GM12878 (cell line): Measurements from ENCODE around the gene ZNF512. TPM values are rescaled to one million over a fixed set of nuclear protein-coding genes. Genes with fewer than 3 reads are reported as not detected.
A peak's percentile ranks its signal among the peaks of the same experiment; 100 is the strongest.

Experiments
- ATAC-seq: fragments of 200-7000 bp; cut with Tn5 transposase; 3 replicates; pipeline ENCODE4 v1.9.1; 2020; ENCODE audit warnings: mild to moderate bottlenecking, moderate library complexity
- BruUV-seq: library from RNA; stranded (reverse); fragments of 400-500 nt; replicated peaks from 2 replicates; lab custom pipeline; 2021; lab: Mats Ljungman, UMichigan
- CTCF ChIA-PET: fragments of 300-600 bp; sonication (Branson Sonifier 250); formaldehyde crosslinking; extraction: SDS; loops from one replicate; lab custom pipeline; 2021; ENCODE audit warnings: inconsistent platforms; lab: Yijun Ruan, JAX
- POLR2A ChIA-PET: fragments of 350-600 bp; formaldehyde crosslinking; extraction: SDS; loops from one replicate; lab custom pipeline; 2021; ENCODE audit warnings: inconsistent platforms; lab: Charles Lee
- RAD21 ChIA-PET: fragments of 300-600 bp; sonication (Branson Sonifier 250); formaldehyde crosslinking; loops from one replicate; lab custom pipeline; 2023; ENCODE audit warnings: antibody characterized with exemption; ENCODE audit not compliant: unreplicated experiment; lab: Charles Lee
- SMC1A ChIA-PET: fragments of 300-600 bp; sonication (Branson Sonifier 250); formaldehyde crosslinking; loops from one replicate; lab custom pipeline; 2023; ENCODE audit not compliant: unreplicated experiment, uncharacterized antibody; lab: Charles Lee
- DNase-seq: peaks from one replicate; pipeline ENCODE4 v3.0.0-alpha.2; 2011; ENCODE audit warnings: low read depth, low spot score
- FAIRE-seq: peaks from 3 replicates; lab custom pipeline; 2011; peaks lifted over from hg19 to GRCh38; lab: Jason Lieb, UNC
- H2AFZ ChIP-seq: 2 replicates; pipeline ENCODE4 v1.6.0; 2011; ENCODE audit warnings: low read depth, low read length, control low read depth; ENCODE audit not compliant: control insufficient read depth
- H3K27ac ChIP-seq: 2 replicates; pipeline ENCODE4 v1.5.1; 2011; ENCODE audit warnings: control low read depth; ENCODE audit not compliant: control insufficient read depth, insufficient read depth
- H3K27me3 ChIP-seq, 2 experiments: replicated peaks in 1 of 2; 2 replicates each; pipeline versions ENCODE4 v1.6.0 to v1.6.1; 2011; ENCODE audit warnings: low read length in 1 of 2; ENCODE audit not compliant: control insufficient read depth in 2 of 2, insufficient read depth in 2 of 2
- H3K36me3 ChIP-seq, 2 experiments: 2 replicates each; pipeline ENCODE4 v1.5.1; 2011; ENCODE audit warnings: low read length in 1 of 2; ENCODE audit not compliant: control insufficient read depth in 2 of 2, insufficient read depth in 2 of 2
- H3K4me1 ChIP-seq: 2 replicates; pipeline ENCODE4 v1.6.1; 2011; ENCODE audit warnings: mild to moderate bottlenecking, low read length, moderate library complexity, mixed read lengths; ENCODE audit not compliant: control insufficient read depth, insufficient read depth
- H3K4me2 ChIP-seq: 2 replicates; pipeline ENCODE4 v1.6.0; 2011; ENCODE audit warnings: control low read depth; ENCODE audit not compliant: control insufficient read depth, insufficient read depth
- H3K4me3 ChIP-seq: fragments of 200-600 bp; sonication (generic); 2 replicates; pipeline ENCODE4 v1.5.1; 2016
- H3K79me2 ChIP-seq: 2 replicates; pipeline ENCODE4 v1.6.0; 2011; ENCODE audit warnings: low read length; ENCODE audit not compliant: control insufficient read depth, insufficient read depth
- H3K9ac ChIP-seq: 2 replicates; pipeline ENCODE4 v1.8.0; 2011; ENCODE audit warnings: low read length, control low read depth, mixed read lengths; ENCODE audit not compliant: control insufficient read depth, insufficient read depth
- H3K9me3 ChIP-seq: replicated peaks from 3 replicates; pipeline ENCODE4 v1.5.1; 2011; ENCODE audit warnings: mild to moderate bottlenecking, low read length; ENCODE audit not compliant: control insufficient read depth, insufficient read depth
- H4K20me1 ChIP-seq: 2 replicates; pipeline ENCODE4 v1.6.0; 2011; ENCODE audit not compliant: control insufficient read depth, insufficient read depth
- MTA3 ChIP-seq: IDR thresholded peaks from 2 replicates; pipeline ENCODE4 v1.6.1; 2012; ENCODE audit warnings: low read length, inconsistent platforms, borderline replicate concordance
- SRF ChIP-seq, 2 experiments: IDR thresholded peaks; 2 replicates each; pipeline ENCODE4 v1.6.1; 2011; ENCODE audit warnings: low read depth in 2 of 2, low read length in 2 of 2, mild to moderate bottlenecking in 1 of 2, moderate library complexity in 1 of 2
- WGBS: methylation state at CpG from one replicate; pipeline ENCODE4 v1.1.6; 2016; ENCODE audit warnings: low lambda C conversion rate; ENCODE audit not compliant: insufficient replicate concordance, insufficient coverage; ENCODE audit errors: missing lambda C conversion rate; 5-methylcytosine and 5-hydroxymethylcytosine counted together
- in situ Hi-C: fragments of 300-500 bp; cut with MboI; formaldehyde crosslinking; loops from 9 replicates; pipeline ENCODE4 v1.14.3; 2018; ENCODE audit warnings: mixed read lengths
- intact Hi-C: fragments of 100-400 bp; cut with micrococcal nuclease; formaldehyde crosslinking; loops from one replicate; pipeline ENCODE4 v1.14.2; 2022; ENCODE audit not compliant: unreplicated experiment
- polyA plus RNA-seq, 11 experiments: library from polyadenylated mRNA; depleted of rRNA in 4 of 11; unstranded in 6 of 11; stranded (reverse) in 5 of 11; fragments of >200 nt; fragmentation: Nextera tagmentation in 4 of 11; fragmentation: Illumina TruSeq in 1 of 11; extraction: Ambion mirVana in 4 of 11; extraction: Trizol in 1 of 11; gene quantifications; 1 replicate in 1 of 11; 2 replicates in 10 of 11; pipeline versions ENCODE4 v1.2.1 to v1.2.3, GENCODE V29; 2011 to 2016; ENCODE audit warnings: inconsistent platforms in 2 of 11, missing spikeins in 2 of 11, low read depth in 1 of 11
- total RNA-seq, 4 experiments: library from RNA; depleted of rRNA in 3 of 4; stranded (reverse); fragments of >200 nt in 3 of 4; fragmentation: Illumina TruSeq in 1 of 4; extraction: Trizol in 1 of 4; gene quantifications; 2 replicates each; pipeline versions ENCODE4 v1.2.1 to v1.2.3, GENCODE V29; 2013 to 2021

The ZNF512 gene
- total and polyA plus RNA-seq, 10 of the 15 experiments (the other 5 are each of a cell fraction or from before 2014, with no cell fraction given) = 14.1 to 61.9 (median 31.2) TPM

- H3K4me3 ChIP-seq = peak overlapping the region; percentile 95
- peak overlapping the region; percentile 89; the same call in 1 of the 2 replicates for H3K9ac ChIP-seq
- no peaks in the 10 kb centered on the region for H3K9me3 ChIP-seq
- no peaks in the 10 kb centered on the region for H3K27me3 ChIP-seq
- POLR2A ChIA-PET = interaction anchor here (1.0 to 1.7 kb wide), 6 partner anchors 35 to 305 kb away, joined by 3 to 5 read pairs (median 4); partner anchors contain the start of genes MPV17, NRBP1, SLC4A1AP and SUPT7L
- no peak for FAIRE-seq
- CTCF ChIA-PET = interaction anchor here (0.6 to 4.3 kb wide), 6 partner anchors 36 to 545 kb away, joined by 3 to 34 read pairs (median 4); partner anchors contain the start of gene NRBP1
- RAD21 ChIA-PET = interaction anchor here (0.5 to 1.9 kb wide), 7 partner anchors 19 to 219 kb away, joined by 3 to 5 read pairs (median 3); partner anchors contain the start of genes NRBP1, PPM1G and ZNF512
- H2AFZ ChIP-seq = peak overlapping the region; percentile 96
- WGBS = 0% methylated on average over 19 of the region's 21 CpGs
- H3K79me2 ChIP-seq = peaks cover 10% of the 10 kb centered on the region
- H3K4me2 ChIP-seq = peak overlapping the region; percentile 46
- SMC1A ChIA-PET = interaction anchor here (1.0 to 2.6 kb wide), 8 partner anchors 8 to 325 kb away, joined by 3 to 9 read pairs (median 3); partner anchors contain the start of gene PPM1G
- in situ Hi-C loops = no loop called here
- no peaks in the 10 kb centered on the region for H4K20me1 ChIP-seq
- TSS peak; percentile 83 for BruUV-seq
- DNase-seq = no peak
- H3K4me1 ChIP-seq = peaks cover 7% of the 10 kb centered on the region
- no peak for TF ChIP-seq SRF (IDR thresholded peaks at IDR 0.05; ENCODE audit: low read depth in 2 of 2, low read length in 2 of 2)
- 0 out of 2 replicates have a peak, but pooled peaks have one; percentile 4 for TF ChIP-seq MTA3
- peaks cover 0 to 11% of the 10 kb centered on the region in 2 experiments; a peak in 2 of 4 replicates for H3K36me3 ChIP-seq
- peak; percentile 60 for ATAC-seq
- no peak overlapping the region for H3K27ac ChIP-seq
- intact Hi-C loops = loop anchor here (5.0 kb wide), 1 partner anchor 46 kb away; the partner anchor contains the start of gene ZNF512
Observed at GRCh38 chr2:27627963-27628766, 45.3 kb downstream of the ZNF512 start.
